ENCODE data around the gene GALNTL6.

GRCh38 chr4:172481802-172482508 lies 668.8 kb downstream of the GALNTL6 start:
- TF ChIP-seq, protein P1, sequence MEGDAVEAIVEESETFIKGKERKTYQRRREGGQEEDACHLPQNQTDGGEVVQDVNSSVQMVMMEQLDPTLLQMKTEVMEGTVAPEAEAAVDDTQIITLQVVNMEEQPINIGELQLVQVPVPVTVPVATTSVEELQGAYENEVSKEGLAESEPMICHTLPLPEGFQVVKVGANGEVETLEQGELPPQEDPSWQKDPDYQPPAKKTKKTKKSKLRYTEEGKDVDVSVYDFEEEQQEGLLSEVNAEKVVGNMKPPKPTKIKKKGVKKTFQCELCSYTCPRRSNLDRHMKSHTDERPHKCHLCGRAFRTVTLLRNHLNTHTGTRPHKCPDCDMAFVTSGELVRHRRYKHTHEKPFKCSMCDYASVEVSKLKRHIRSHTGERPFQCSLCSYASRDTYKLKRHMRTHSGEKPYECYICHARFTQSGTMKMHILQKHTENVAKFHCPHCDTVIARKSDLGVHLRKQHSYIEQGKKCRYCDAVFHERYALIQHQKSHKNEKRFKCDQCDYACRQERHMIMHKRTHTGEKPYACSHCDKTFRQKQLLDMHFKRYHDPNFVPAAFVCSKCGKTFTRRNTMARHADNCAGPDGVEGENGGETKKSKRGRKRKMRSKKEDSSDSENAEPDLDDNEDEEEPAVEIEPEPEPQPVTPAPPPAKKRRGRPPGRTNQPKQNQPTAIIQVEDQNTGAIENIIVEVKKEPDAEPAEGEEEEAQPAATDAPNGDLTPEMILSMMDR (IDR thresholded peaks at IDR 0.05; ENCODE audit: insufficient read depth, low read length, poor library complexity, severe bottlenecking): no peak
- TF ChIP-seq EZH2phosphoT487 (conservative IDR thresholded peaks at IDR 0.05; ENCODE audit: low read length): no peak
